Measurements from ENCODE around the gene PCMTD2.

Gene PCMTD2

GRCh38 chr20:64224351-64225170, 31.0 kb upstream of the PCMTD2 start:
- no peak overlapping the region for H3K4me3 ChIP-seq (ENCODE audit: insufficient read depth, low read depth, low read length)
- 93% methylated on average over 10 of the region's 10 CpGs for WGBS, 2 experiments
- peaks cover 36% of the 10 kb centered on the region for H3K4me1 ChIP-seq (ENCODE audit: control insufficient read depth, insufficient read depth, low read length)
- no peak overlapping the region for H3K27ac ChIP-seq (ENCODE audit: insufficient read depth, low read depth, low read length, poor library complexity, severe bottlenecking)
- no peaks in the 10 kb centered on the region for H3K9me3 ChIP-seq (ENCODE audit: control insufficient read depth, low read length)
- no peaks in the 10 kb centered on the region for H3K27me3 ChIP-seq (ENCODE audit: control insufficient read depth, insufficient read depth, low read length, poor library complexity, severe bottlenecking)
- no peaks in the 10 kb centered on the region for H3K36me3 ChIP-seq (ENCODE audit: control insufficient read depth, insufficient read depth, low read length)

GRCh38 chr20:64225171-64225595, 30.4 kb upstream of the PCMTD2 start:
- H3K27me3 ChIP-seq (ENCODE audit: control insufficient read depth, insufficient read depth, low read length, poor library complexity, severe bottlenecking) = no peaks in the 10 kb centered on the region
- H3K4me1 ChIP-seq (ENCODE audit: control insufficient read depth, insufficient read depth, low read length) = peaks cover 33% of the 10 kb centered on the region
- no peak overlapping the region for H3K4me3 ChIP-seq (ENCODE audit: insufficient read depth, low read depth, low read length)
- no peak overlapping the region for H3K27ac ChIP-seq (ENCODE audit: insufficient read depth, low read depth, low read length, poor library complexity, severe bottlenecking)
- 87 to 88% methylated on average over 14 of the region's 14 CpGs for WGBS, 2 experiments
- no peaks in the 10 kb centered on the region for H3K9me3 ChIP-seq (ENCODE audit: control insufficient read depth, low read length)
- H3K36me3 ChIP-seq (ENCODE audit: control insufficient read depth, insufficient read depth, low read length) = no peaks in the 10 kb centered on the region

GRCh38 chr20:64225828-64226598, 29.5 kb upstream of the PCMTD2 start:
- Histone ChIP-seq H3K9me3 (ENCODE audit: control insufficient read depth, low read length) (no peaks in the 10 kb centered on the region), H3K36me3 (ENCODE audit: control insufficient read depth, insufficient read depth, low read length) (no peaks in the 10 kb centered on the region), H3K27ac (ENCODE audit: insufficient read depth, low read depth, low read length, poor library complexity, severe bottlenecking) (no peak overlapping the region), H3K4me3 (ENCODE audit: insufficient read depth, low read depth, low read length) (no peak overlapping the region), H3K27me3 (ENCODE audit: control insufficient read depth, insufficient read depth, low read length, poor library complexity, severe bottlenecking) (no peaks in the 10 kb centered on the region), H3K4me1 (ENCODE audit: control insufficient read depth, insufficient read depth, low read length) (peaks cover 27% of the 10 kb centered on the region)
- 89 to 93% methylated on average over 13 to 14 of the region's 14 CpGs for WGBS, 2 experiments

- Histone ChIP-seq H3K27me3 (ENCODE audit: control insufficient read depth, insufficient read depth, low read length, poor library complexity, severe bottlenecking) (no peaks in the 10 kb centered on the region), H3K27ac (ENCODE audit: insufficient read depth, low read depth, low read length, poor library complexity, severe bottlenecking) (no peak overlapping the region), H3K4me3 (ENCODE audit: insufficient read depth, low read depth, low read length) (no peak overlapping the region), H3K9me3 (ENCODE audit: control insufficient read depth, low read length) (no peaks in the 10 kb centered on the region), H3K4me1 (ENCODE audit: control insufficient read depth, insufficient read depth, low read length) (peaks cover 19% of the 10 kb centered on the region), H3K36me3 (ENCODE audit: control insufficient read depth, insufficient read depth, low read length) (no peaks in the 10 kb centered on the region)
- WGBS, 2 experiments = 92 to 95% methylated on average over 25 of the region's 25 CpGs
Measured at GRCh38 chr20:64226686-64227580, 28.6 kb upstream of the PCMTD2 start.

- H3K27ac ChIP-seq (ENCODE audit: insufficient read depth, low read depth, low read length, poor library complexity, severe bottlenecking) = no peak overlapping the region
- H3K4me3 ChIP-seq (ENCODE audit: insufficient read depth, low read depth, low read length) = no peak overlapping the region
- H3K9me3 ChIP-seq (ENCODE audit: control insufficient read depth, low read length) = no peaks in the 10 kb centered on the region
- H3K27me3 ChIP-seq (ENCODE audit: control insufficient read depth, insufficient read depth, low read length, poor library complexity, severe bottlenecking) = no peaks in the 10 kb centered on the region
- peaks cover 12% of the 10 kb centered on the region for H3K4me1 ChIP-seq (ENCODE audit: control insufficient read depth, insufficient read depth, low read length)
- 94 to 95% methylated on average over 8 of the region's 8 CpGs for WGBS, 2 experiments
- H3K36me3 ChIP-seq (ENCODE audit: control insufficient read depth, insufficient read depth, low read length) = no peaks in the 10 kb centered on the region
Measured at GRCh38 chr20:64228086-64228653, 27.4 kb upstream of the PCMTD2 start.

- H3K4me3 ChIP-seq (ENCODE audit: insufficient read depth, low read depth, low read length) = no peak overlapping the region
- no peaks in the 10 kb centered on the region for H3K36me3 ChIP-seq (ENCODE audit: control insufficient read depth, insufficient read depth, low read length)
- peaks cover 2% of the 10 kb centered on the region for H3K9me3 ChIP-seq (ENCODE audit: control insufficient read depth, low read length)
- no peaks in the 10 kb centered on the region for H3K27me3 ChIP-seq (ENCODE audit: control insufficient read depth, insufficient read depth, low read length, poor library complexity, severe bottlenecking)
- peaks cover 5% of the 10 kb centered on the region for H3K4me1 ChIP-seq (ENCODE audit: control insufficient read depth, insufficient read depth, low read length)
- 88 to 89% methylated on average over 13 of the region's 14 CpGs for WGBS, 2 experiments
- H3K27ac ChIP-seq (ENCODE audit: insufficient read depth, low read depth, low read length, poor library complexity, severe bottlenecking) = no peak overlapping the region
Measured at GRCh38 chr20:64228751-64229506, 26.6 kb upstream of the PCMTD2 start.

- Histone ChIP-seq H3K4me3 (ENCODE audit: insufficient read depth, low read depth, low read length) (no peak overlapping the region), H3K36me3 (ENCODE audit: control insufficient read depth, insufficient read depth, low read length) (no peaks in the 10 kb centered on the region), H3K27me3 (ENCODE audit: control insufficient read depth, insufficient read depth, low read length, poor library complexity, severe bottlenecking) (no peaks in the 10 kb centered on the region), H3K4me1 (ENCODE audit: control insufficient read depth, insufficient read depth, low read length) (no peaks in the 10 kb centered on the region), H3K27ac (ENCODE audit: insufficient read depth, low read depth, low read length, poor library complexity, severe bottlenecking) (no peak overlapping the region), H3K9me3 (ENCODE audit: control insufficient read depth, low read length) (peaks cover 2% of the 10 kb centered on the region)
- WGBS, 2 experiments = 86 to 87% methylated on average over 8 of the region's 8 CpGs
Measured at GRCh38 chr20:64229507-64230061, 26.0 kb upstream of the PCMTD2 start.

GRCh38 chr20:64230461-64231145, 24.9 kb upstream of the PCMTD2 start:
- H3K4me3 ChIP-seq (ENCODE audit: insufficient read depth, low read depth, low read length) = no peak overlapping the region
- H3K36me3 ChIP-seq (ENCODE audit: control insufficient read depth, insufficient read depth, low read length) = no peaks in the 10 kb centered on the region
- H3K9me3 ChIP-seq (ENCODE audit: control insufficient read depth, low read length) = peaks cover 2% of the 10 kb centered on the region
- WGBS, 2 experiments = 83 to 84% methylated on average over 22 of the region's 22 CpGs
- no peak overlapping the region for H3K27ac ChIP-seq (ENCODE audit: insufficient read depth, low read depth, low read length, poor library complexity, severe bottlenecking)
- no peaks in the 10 kb centered on the region for H3K4me1 ChIP-seq (ENCODE audit: control insufficient read depth, insufficient read depth, low read length)
- no peaks in the 10 kb centered on the region for H3K27me3 ChIP-seq (ENCODE audit: control insufficient read depth, insufficient read depth, low read length, poor library complexity, severe bottlenecking)

All from ectodermal cell (in vitro differentiated cells).